Daoy (cell line): Measurements from ENCODE around the gene STARD9. TPM values are rescaled to one million over a fixed set of nuclear protein-coding genes. Genes with fewer than 3 reads are reported as not detected.
"Not testable (repeated sequence)": the region's sequence is repeated elsewhere in the genome, so short reads cannot be mapped to it uniquely, and the experiment has no call there.

Experiments used
- DNase-seq: peaks from one replicate; pipeline ENCODE4 v3.0.0-alpha.2; 2015; ENCODE audit warnings: low read depth
- total RNA-seq: library from RNA; depleted of rRNA; stranded (reverse); fragments of >200 nt; shearing (Covaris generic); gene quantifications from 2 replicates; pipeline ENCODE4 v1.2.3, GENCODE V29; 2014; rRNA removed

The STARD9 gene
- total RNA-seq, 1 experiment from 2014 or later: 0.80 TPM

- DNase-seq: not testable (repeated sequence)
Observed at GRCh38 chr15:42764154-42764731, 188.8 kb downstream of the STARD9 start.

- not testable (repeated sequence) for DNase-seq
Observed at GRCh38 chr15:42766109-42766508, 190.7 kb downstream of the STARD9 start.

Other genes with a start within 250 kb of the STARD9 start
- 0.06 TPM in 1 of 2 replicates, not detected in the other for gene CAPN3, start 216.1 kb upstream of the STARD9 start, total RNA-seq
- gene ZNF106, start 84.5 kb upstream of the STARD9 start, total RNA-seq: 26.5 and 29.4 TPM in 2 replicates
- gene SNAP23, start 80.0 kb upstream of the STARD9 start, total RNA-seq: 59.8 and 63.4 TPM in 2 replicates
- 12.1 and 13.3 TPM in 2 replicates for gene LRRC57, start 26.8 kb upstream of the STARD9 start, total RNA-seq
- gene HAUS2, start 26.8 kb upstream of the STARD9 start, total RNA-seq: 55.5 and 69.5 TPM in 2 replicates
- gene CDAN1, start 161.5 kb downstream of the STARD9 start, total RNA-seq: 15.3 and 17.7 TPM in 2 replicates